ENCODE results near the gene RACGAP1.

- no peak for TF ChIP-seq CTCF (IDR thresholded peaks at IDR 0.05)
- TF ChIP-seq POLR2A (IDR thresholded peaks at IDR 0.05) = no peak
Measured at GRCh38 chr12:49939307-49939706, 86.0 kb downstream of the RACGAP1 start.
